GM12878 (cell line): ENCODE data around the gene CD68. TPM values are rescaled to one million over a fixed set of nuclear protein-coding genes. Genes with fewer than 3 reads are reported as not detected.
A peak's percentile ranks its signal among the peaks of the same experiment; 100 is the strongest.

Source experiments
- CHD4 ChIP-seq: fragments of 200-600 bp; sonication (generic); IDR thresholded peaks from 2 replicates; pipeline ENCODE4 v1.6.1; 2016; ENCODE audit warnings: mild to moderate bottlenecking
- CTCF ChIP-seq, 3 experiments: IDR thresholded peaks in 2 of 3; conservative IDR thresholded peaks in 1 of 3; 2 replicates each; pipeline ENCODE4 v1.5.1; 2011; ENCODE audit warnings: low read depth in 3 of 3, low read length in 3 of 3, mild to moderate bottlenecking in 3 of 3, control low read depth in 2 of 3, moderate library complexity in 2 of 3, inconsistent platforms in 1 of 3, mixed read lengths in 1 of 3; ENCODE audit not compliant: control insufficient read depth in 2 of 3, insufficient read depth in 1 of 3; ENCODE audit errors: extremely low read depth in 1 of 3
- E2F4 ChIP-seq: IDR thresholded peaks from 2 replicates; pipeline ENCODE4 v1.6.1; 2012; ENCODE audit warnings: low read depth, low read length, improper control_type of control experiment
- IRF4 ChIP-seq: IDR thresholded peaks from 2 replicates; pipeline ENCODE4 v1.6.1; 2011; ENCODE audit warnings: low read depth, low read length
- LARP7 ChIP-seq: fragments of 450-650 bp; IDR thresholded peaks from 2 replicates; pipeline ENCODE4 v1.6.1; 2017; ENCODE audit warnings: mild to moderate bottlenecking
- RELA ChIP-seq: fragments of 450-650 bp; IDR thresholded peaks from 2 replicates; pipeline ENCODE4 v1.8.0; 2014; ENCODE audit warnings: borderline replicate concordance; ENCODE audit not compliant: partially characterized antibody
- SREBF1 ChIP-seq: IDR thresholded peaks from 2 replicates; pipeline ENCODE4 v1.6.1; 2012; ENCODE audit warnings: mild to moderate bottlenecking, low read length
- ZBTB4 ChIP-seq: fragments of 450-650 bp; formaldehyde crosslinking; IDR thresholded peaks from 2 replicates; pipeline ENCODE4 v1.4.0; 2022; ENCODE audit warnings: mild to moderate bottlenecking, moderate library complexity
- polyA plus RNA-seq, 11 experiments: library from polyadenylated mRNA; depleted of rRNA in 4 of 11; unstranded in 6 of 11; stranded (reverse) in 5 of 11; fragments of >200 nt; fragmentation: Nextera tagmentation in 4 of 11; fragmentation: Illumina TruSeq in 1 of 11; extraction: Ambion mirVana in 4 of 11; extraction: Trizol in 1 of 11; gene quantifications; 1 replicate in 1 of 11; 2 replicates in 10 of 11; pipeline versions ENCODE4 v1.2.1 to v1.2.3, GENCODE V29; 2011 to 2016; ENCODE audit warnings: inconsistent platforms in 2 of 11, missing spikeins in 2 of 11, low read depth in 1 of 11
- total RNA-seq, 4 experiments: library from RNA; depleted of rRNA in 3 of 4; stranded (reverse); fragments of >200 nt in 3 of 4; fragmentation: Illumina TruSeq in 1 of 4; extraction: Trizol in 1 of 4; gene quantifications; 2 replicates each; pipeline versions ENCODE4 v1.2.1 to v1.2.3, GENCODE V29; 2013 to 2021

The CD68 gene
- total and polyA plus RNA-seq, 10 of the 15 experiments (the other 5 are each of a cell fraction or from before 2014, with no cell fraction given) = 2.6 to 6.9 (median 3.8) TPM

GRCh38 chr17:7572588-7573323 lies 6.7 kb upstream of the CD68 start (continued):
- TF ChIP-seq ZBTB4 (CRISPR knock-in tag) = 0 out of 2 replicates have a peak, but pooled peaks have one; percentile 36
- no peak for TF ChIP-seq IRF4
- TF ChIP-seq CHD4 = no peak
- 0 out of 2 replicates have a peak, but pooled peaks have one; percentile 3 for TF ChIP-seq E2F4
- peak; percentile 91; the same call in 1 of the 2 replicates for TF ChIP-seq LARP7
- no peak for TF ChIP-seq CTCF (IDR thresholded peaks at IDR 0.05 in 2 of 3, conservative IDR thresholded peaks at IDR 0.05 in 1 of 3; ENCODE audit: control insufficient read depth in 2 of 3, extremely low read depth in 1 of 3, insufficient read depth in 1 of 3, low read depth in 3 of 3, low read length in 3 of 3)
- TF ChIP-seq SREBF1 = no peak
- TF ChIP-seq RELA = no peak
- TF ChIP-seq, all 136 proteins: peak for 61
